ENCODE results near the gene DACH1.

Gene DACH1

GRCh38 chr13:71618159-71618558 is 248.8 kb downstream of the DACH1 start:
- no peak for DNase-seq

- no peak for DNase-seq
These were observed 249.7 kb downstream of the DACH1 start for GRCh38 chr13:71617265-71617664.

- DNase-seq = no peak
These were observed 253.8 kb downstream of the DACH1 start for GRCh38 chr13:71613066-71613745.

GRCh38 chr13:71611292-71611691 is 255.7 kb downstream of the DACH1 start:
- DNase-seq = no peak

DNA sequence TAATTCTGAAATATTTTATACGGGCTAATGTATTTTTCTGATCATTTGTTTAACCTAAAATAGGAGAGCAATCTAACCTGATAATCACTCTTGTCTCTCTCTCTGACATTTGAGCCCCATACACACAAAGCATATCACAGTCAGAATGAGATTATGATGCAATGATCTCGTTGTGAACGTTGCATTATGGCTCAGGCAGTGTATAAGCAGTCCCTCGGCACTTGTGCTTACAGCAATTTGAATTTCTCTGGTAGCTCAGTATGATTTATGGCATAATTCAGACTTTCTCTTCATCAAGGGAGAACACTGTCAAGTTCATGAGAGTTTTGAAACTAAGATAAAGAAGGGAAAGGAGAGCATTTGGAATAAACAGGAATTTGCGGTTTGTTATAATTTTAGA is 256.1 kb downstream of the DACH1 start:
- no peak for DNase-seq

GRCh38 chr13:71609271-71609670 is 257.7 kb downstream of the DACH1 start:
- no peak for DNase-seq

GRCh38 chr13:71607575-71607974 is 259.4 kb downstream of the DACH1 start:
- no peak for DNase-seq

DNA sequence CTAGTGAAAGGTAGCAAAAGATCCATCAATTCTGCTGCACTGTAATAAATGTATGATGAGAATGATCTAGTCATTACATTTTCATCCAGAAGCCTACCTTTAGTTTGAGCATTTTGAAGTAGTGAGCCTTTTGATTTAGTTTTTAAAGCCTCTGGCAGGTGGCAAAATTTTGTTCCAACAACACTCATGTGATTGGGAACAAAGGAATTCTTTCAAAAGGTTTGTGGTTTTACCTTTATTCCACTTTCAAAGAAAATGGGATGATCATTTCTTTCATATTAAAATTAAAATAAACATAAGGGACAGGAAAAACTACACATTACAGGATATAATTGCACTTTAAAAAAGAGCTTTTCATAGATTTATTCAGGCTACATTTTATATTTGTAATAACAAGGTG is 260.2 kb downstream of the DACH1 start:
- DNase-seq = no peak

- no peak for DNase-seq
These were observed 261.3 kb downstream of the DACH1 start for GRCh38 chr13:71605744-71606143.

DNA sequence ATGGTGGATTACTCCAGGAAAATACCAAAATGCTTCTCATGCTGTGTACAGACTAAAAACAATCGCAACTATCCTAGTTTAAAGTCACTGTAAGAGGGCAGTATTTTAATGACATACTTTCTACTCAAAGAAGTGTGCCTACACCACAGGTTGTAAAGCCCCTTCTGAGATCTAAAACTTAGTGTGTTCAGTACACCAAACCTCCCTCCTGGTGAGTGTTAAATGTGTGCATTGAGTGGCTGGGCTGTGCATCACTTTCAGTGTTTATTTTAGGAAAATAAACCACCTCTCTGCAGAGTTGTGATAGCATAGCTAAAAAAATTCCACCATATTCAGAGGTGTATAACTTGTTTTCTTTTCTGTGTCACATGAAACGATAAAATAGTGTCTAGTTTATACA is 263.7 kb downstream of the DACH1 start:
- DNase-seq = no peak

DNA sequence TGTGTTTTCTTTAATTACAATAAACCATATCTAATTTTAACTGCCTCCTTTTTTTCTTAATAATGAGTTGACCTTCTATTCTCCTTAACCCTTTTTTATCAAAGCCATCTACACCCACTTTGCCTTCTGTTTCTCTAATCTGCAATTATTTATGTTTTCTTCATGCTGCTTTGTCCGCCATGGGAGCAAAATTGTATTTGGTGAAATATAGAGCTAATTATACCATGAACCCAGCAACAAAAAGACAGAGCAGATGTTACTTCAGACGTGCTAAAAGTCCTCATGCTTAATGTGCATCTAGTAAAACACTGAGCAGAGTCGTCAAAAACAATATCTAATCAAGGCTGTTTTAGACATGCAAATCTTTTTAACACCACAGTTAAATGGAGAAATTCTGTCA is 264.7 kb downstream of the DACH1 start:
- no peak for DNase-seq

GRCh38 chr13:71597150-71597549 is 269.9 kb downstream of the DACH1 start:
- no peak for DNase-seq

- no peak for DNase-seq
These were observed 270.9 kb downstream of the DACH1 start for GRCh38 chr13:71596116-71596515.

DNA sequence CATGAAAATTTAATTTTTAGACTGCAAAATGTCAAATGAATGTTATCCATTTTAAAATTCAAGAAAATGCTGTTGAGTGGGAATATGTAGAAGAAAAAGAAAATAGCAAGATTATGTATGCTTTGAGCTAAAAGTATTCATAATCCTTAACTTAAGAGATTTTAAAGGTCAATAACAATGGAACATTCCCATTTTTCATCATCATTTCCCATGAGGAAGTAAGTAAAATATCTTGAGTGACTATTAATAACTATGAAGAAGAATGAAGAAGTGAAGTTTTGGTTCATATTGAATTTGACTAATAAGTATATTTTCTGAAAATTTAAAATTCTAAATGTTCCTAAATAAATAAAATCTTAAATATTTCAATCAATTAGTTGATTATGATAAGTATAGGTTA is 273.4 kb downstream of the DACH1 start:
- DNase-seq = no peak

DNA sequence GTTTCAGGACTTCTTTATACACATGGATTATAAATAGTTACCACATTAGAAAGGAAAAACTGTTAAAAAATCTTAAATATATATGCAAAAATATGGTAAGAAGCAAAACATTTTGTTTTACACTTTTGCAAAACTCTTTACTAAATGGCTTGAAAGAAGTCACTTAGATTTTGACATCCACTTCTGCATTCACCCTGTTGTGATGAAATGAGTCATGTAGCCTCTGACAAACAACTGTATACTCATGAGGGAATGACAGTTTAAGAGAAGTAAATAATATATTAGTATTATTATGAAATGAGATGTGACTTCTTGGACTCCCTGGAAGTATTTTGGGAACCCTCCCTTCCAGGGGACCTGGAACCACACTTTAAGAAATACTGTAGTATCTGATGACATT is 275.6 kb downstream of the DACH1 start:
- DNase-seq = no peak

DNA sequence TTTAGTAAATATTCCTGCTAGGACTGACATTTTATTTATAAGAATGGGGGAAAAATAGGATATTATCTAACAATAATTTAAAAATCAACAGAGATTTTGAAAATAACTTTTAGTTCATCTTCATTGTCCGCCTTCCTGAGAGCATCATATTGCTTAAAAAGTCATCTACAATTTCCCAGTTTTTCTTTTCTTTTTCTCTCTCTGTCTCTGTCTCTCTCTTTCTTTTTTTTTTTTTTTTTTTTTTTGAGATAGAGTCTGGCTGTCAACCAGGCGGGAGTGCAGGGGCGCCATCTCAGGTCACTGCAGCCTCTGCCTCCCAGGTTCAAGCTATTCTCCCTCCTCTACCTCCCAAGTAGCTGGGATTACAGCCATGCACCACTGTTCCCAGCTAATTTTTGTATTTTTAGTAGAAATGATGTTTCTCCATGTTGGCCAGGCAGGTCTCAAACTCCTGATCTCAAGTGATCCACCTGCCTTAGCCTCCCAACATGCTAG is 276.3 kb downstream of the DACH1 start:
- DNase-seq = no peak

DNA sequence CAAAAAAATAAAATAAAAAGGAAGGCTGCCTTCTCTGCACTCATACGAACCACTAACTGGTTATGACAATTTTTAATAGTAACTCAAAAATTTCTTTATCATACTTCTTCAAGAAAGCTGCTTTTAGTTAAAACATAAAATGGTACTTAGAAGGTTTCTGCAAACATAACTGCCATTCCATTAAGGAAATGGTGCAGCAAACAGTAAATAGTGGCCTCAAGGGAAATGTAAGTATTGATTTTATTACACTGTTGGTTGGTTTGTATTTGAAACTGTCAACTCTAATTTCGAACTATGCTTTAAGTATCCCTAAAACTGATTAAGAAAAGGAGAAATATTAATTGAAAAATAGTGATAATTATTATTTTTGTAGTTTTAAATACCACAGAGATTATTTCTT is 278.0 kb downstream of the DACH1 start:
- no peak for DNase-seq

- DNase-seq = no peak
These were observed 279.2 kb downstream of the DACH1 start for GRCh38 chr13:71587817-71588216.

- DNase-seq = no peak
These were observed 279.8 kb downstream of the DACH1 start for GRCh38 chr13:71587193-71587592.

- DNase-seq = no peak
These were observed 283.4 kb downstream of the DACH1 start for GRCh38 chr13:71583581-71583980.

- no peak for DNase-seq
These were observed 286.4 kb downstream of the DACH1 start for GRCh38 chr13:71580614-71581013.

GRCh38 chr13:71578048-71578447 is 289.0 kb downstream of the DACH1 start:
- DNase-seq = no peak

- no peak for DNase-seq
These were observed 289.9 kb downstream of the DACH1 start for GRCh38 chr13:71577127-71577526.

DNA sequence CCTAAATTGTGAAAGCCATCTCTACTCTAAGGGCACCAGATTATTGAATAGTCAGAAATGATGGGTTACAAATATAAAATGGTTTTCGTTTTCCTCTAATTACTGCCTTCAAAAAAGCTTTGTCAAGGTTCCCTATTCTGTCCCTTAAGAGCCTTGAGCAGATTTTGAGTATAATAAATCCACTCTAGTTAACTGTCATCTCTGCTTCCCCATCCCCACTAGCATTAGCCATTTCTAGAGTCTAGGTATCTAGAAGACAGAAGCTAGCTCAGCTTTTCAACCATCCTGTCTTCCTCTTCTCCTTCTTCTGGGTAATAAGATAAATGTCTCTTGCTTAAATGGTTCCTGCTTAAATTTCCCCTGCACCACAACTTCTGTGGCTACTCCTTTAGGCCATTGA is 290.4 kb downstream of the DACH1 start:
- no peak for DNase-seq

DNA sequence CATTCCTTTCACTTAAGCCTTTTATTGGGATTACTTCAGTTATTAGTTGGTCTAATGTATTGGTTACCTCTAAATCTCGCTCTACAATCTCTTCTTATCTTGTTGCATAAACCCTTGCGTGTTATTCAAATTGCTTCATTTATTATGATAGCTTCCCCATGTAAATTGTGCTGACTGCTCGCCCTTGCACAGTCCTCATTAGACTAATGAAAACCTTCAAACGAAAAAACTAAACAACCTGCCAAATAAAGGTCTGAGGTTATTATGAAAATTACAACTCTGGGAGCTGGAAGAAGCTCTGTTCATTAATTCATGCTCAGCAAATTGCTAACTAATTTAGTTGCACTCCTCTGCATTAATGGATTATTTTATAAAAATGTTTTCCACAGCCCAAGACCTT is 320.1 kb downstream of the DACH1 start:
- DNase-seq = no peak

Data from left hindlimb (tissue), 1 donor.